Measurements from ENCODE around the gene HOMER3.

HOMER3 gene

GRCh38 chr19:18900700-18901481, 40.1 kb downstream of the HOMER3 start:
- DNase-seq = no peak

GRCh38 chr19:18899624-18900560, 41.1 kb downstream of the HOMER3 start:
- peak; percentile 14 for DNase-seq

GRCh38 chr19:18898607-18899408, 42.2 kb downstream of the HOMER3 start:
- no peak for DNase-seq

GRCh38 chr19:18898081-18898606, 42.9 kb downstream of the HOMER3 start:
- DNase-seq = no peak

DNA sequence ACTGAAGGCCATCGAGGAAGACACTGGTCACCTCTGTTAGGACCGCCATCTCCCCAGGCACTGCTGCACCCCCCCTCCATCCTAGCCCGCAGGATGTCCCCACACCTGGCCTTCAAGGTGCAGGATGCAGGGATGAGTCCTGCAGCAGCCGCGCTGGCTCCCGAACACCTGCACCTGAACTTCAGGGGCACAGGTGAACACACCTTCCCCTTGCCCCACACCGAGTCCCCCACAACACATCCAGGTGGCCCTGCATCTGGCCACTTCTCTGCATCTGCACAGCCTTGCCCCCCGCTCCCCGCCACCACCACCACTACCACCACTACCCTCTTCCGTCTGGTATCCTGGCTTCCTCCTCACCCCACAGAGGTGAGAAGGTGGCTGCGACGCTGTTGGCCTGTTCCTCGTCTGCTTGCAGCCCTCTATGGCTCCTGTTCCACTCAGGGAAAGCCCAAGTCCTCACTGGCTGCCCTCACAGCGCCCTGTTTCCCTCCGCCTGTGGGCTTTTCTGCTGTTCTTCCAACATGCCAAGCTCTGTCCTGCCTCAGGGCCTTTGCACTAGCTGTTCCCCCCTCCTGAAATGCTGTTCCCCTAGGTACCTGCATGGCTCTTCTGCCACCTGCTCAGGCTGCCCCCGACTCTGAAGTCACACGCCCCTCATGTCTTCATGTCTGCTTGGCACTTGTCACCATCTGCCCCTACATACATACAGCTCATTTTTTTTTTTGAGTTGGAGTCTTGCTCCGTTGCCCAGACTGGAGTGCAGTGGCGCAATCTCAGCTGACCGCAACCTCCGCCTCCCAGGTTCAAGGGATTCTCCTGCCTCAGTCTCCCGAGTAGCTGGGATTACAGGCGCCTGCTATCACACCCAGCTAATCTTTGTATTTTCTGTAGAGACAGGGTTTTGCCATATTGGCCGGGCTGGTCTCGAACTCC, 43.7 kb downstream of the HOMER3 start:
- peak; percentile 20 for DNase-seq

GRCh38 chr19:18896421-18896841, 44.6 kb downstream of the HOMER3 start:
- peak; percentile 59 for DNase-seq

DNA sequence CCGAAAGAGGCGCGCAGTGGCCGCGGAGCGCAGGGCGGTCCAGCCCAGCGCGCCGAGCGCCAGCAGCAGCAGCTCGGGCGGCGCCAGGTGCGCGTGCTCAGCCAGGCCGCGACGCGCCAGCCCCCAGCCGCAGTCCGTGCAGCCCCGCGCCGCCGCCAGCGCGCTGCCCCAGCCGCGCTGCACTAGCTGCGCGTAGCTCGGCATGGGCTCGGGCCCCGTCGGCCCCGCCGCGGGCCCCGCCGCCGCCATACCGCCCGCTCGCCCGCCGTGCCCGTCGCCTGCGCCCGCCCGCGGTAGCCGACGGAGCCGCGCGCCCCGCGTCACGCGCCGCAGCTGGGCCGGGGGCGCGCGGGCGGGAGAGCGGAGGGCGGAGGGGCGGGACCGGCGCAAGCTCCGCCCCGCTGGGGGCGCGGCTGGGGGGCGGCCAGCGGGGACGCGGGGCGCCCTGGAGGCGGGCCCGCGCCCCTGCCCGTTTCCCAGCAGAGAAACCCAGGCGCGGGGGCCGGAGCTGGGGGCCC, 45.1 kb downstream of the HOMER3 start, which contains the start of gene CERS1:
CERS1 (minus strand) TSS at position 335 of the 518 bp plus-strand sequence; CDS start at position 249, 86 bp downstream.
- DNase-seq = peak; percentile 56

DNA sequence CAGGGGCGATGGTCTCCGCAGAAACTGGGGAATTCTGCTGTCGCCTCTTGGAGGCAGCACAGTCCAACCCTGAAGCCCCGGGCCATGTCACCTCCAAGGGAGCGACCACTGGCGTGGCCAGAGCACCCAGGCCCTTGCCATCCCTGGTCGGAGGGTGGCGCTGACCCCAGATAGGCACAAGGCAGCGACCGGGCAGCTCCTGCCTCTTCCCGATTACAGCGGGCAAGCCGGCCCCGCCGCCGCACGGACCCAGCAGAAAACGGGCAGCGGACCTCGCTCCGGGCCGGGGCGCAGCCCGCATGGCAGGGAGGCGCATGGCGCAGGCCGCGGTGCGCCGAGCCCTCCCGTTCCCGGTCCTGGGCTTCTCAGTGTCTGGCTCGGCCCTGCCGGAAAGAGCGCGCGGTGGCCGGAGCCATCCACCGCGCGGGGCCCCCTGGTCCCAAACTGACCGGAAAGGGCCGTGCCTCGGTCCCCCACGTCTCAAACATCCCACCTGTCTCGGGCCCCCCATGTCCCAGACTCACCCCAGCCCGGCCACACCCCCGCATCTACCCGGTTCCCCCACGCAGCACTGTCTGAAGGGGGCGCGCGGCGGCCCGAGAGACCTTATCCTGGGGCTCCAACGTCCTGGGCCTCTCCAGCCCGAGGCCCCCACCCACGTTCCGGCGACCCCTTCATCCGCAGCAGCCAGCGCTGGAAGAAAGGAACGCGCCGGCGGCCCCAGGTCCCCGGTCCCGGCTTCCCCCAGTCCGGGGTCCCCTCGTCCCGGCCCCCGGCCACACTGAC, 45.8 kb downstream of the HOMER3 start:
- DNase-seq = peak; percentile 69

DNA sequence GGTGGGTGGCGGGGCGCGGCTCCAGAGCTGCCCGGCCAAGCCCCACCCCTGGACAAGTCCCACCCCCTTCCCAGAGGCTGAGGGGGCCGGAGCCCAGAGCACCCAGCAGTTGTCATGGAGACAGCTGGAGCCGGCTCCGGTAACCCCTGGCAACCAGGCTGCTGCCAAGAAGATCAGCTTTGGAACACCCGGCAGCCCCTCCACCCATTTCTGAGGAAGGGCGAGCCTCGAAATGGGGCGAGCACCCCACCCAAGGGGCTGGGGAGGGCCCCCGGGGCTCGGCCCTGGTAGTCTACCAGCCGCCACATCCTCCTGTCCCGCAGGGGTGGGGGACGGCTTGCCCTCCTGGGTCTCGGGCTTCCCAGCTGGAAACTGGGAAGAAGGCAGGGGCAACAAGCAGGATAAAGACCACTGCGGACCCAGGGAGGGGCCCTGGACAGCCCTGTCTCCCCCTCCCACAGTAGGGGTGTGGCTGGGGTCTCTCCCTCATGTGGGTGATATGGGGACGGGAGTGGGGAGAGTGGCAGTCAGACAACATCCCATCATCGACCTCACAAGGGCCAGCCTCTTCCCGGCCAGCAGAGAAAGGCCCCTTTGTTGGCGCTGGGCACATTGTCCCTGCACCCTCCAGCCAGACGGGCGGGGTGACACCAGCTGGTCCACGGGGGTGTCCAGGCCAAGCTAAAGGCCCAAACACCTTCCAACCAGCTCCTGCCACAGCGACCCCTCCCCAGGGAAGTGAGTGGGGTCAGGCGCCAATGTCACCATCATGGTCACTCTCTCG, 46.6 kb downstream of the HOMER3 start:
- peak; percentile 69 for DNase-seq

DNA sequence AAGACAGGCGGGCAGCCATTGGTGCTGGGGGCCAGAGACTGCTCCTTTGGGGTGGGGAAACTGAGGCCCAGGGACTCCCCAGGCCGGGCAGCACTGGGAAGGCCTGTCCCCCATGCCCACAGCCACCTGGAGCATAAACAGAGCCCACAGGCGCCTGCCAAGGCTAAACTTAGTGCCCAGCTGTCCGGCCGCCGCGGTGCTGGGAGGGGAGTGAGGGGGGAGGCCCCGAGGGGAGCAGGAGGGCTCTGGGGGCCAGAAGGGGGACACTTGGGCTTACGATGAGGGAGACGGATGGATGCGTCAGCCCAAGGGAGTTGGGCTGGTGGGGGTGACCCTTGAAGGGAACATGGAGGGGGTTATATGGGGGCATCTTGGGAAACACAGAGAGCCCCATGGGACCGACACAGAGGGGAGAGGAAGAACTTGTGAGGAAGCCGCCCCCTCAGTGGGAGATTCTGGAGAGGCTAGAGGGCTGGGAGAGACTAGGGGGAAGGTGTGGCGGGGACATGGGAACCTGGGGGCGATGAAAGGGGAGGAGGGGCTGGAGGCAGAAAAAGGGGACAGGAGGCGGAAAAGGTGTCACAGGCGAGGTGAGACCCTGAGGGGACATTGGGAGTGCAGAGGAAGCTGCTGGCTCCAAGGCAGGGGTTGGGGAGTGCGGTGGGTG, 47.3 kb downstream of the HOMER3 start:
- DNase-seq = no peak

DNA sequence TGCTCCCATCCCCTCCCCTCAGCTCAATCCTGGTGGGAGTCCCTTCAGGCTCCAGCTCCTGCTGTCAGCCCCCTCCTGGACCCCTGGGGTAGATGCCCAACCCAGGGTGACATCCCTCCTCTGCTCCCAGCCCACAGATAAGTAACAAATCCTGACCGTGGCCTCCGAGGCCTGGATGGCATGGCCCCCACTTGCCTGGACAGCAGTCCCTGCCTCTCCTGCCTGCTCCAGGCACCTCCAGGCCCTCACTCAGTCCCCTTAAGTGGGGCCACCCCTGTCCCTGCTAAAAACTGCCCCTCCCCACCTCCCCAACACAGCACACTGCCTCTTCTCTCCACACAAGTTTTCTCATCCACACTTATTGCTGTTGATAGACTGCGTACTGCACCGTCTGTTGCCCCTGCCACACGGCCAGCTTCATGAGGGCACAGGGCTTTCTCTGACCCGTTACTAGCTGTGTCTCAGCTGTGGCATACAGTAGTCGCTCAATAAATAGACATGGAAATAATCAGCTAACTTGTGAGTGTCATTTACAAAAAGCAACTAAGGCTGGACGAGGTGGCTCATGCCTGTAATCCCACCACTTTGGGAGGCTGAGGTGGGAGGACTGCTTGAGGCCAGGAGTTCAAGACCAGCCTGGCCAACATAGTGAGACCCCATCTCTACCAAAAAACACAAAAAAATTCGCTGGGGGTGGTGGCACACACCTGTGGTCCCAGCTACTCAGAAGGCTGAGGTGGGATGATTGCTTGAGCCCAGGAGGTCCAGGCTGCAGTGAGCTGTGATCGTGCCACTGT, 50.9 kb downstream of the HOMER3 start:
- DNase-seq = no peak

- DNase-seq = no peak
Observed at GRCh38 chr19:18886972-18887371, 54.0 kb downstream of the HOMER3 start.

- DNase-seq = peak; percentile 74
Observed at GRCh38 chr19:18883526-18884304, 57.3 kb downstream of the HOMER3 start.

DNA sequence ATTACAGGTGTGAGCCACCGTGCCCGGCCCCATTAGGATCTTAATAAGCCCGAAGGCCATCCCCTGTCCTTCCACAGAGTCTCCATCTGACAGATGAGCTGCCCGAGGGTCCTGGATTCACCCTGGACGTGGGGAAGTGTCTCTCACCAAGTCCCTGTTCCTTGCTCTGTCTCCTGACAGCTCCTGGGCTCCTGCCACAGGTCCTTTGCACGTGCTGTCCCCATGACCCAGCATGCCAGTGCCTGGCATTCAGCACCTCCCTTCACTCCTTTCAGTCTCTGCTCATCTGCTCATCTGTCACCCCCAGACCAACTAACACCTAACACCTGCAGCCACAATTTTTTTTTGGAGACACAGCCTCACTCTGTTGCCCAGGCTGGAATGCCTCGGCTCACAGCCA, 59.5 kb downstream of the HOMER3 start:
- DNase-seq = no peak

- DNase-seq = peak; percentile 74
Observed at GRCh38 chr19:18879579-18880373, 61.2 kb downstream of the HOMER3 start.

All from DMS53 (cell line).